IPS-18a (cell line): Measurements from ENCODE around the gene NONO.

ENCODE experiments used
- H3K27ac ChIP-seq: one replicate; pipeline ENCODE4 v1.5.1; 2013; ENCODE audit warnings: low read length
- H3K27me3 ChIP-seq: one replicate; pipeline ENCODE4 v1.6.1; 2013; ENCODE audit warnings: mild to moderate bottlenecking, low read length; ENCODE audit not compliant: control insufficient read depth, insufficient read depth
- H3K36me3 ChIP-seq: one replicate; pipeline ENCODE4 v1.6.1; 2013; ENCODE audit warnings: low read depth, low read length; ENCODE audit not compliant: control insufficient read depth
- H3K4me1 ChIP-seq: one replicate; pipeline ENCODE4 v1.6.1; 2013; ENCODE audit warnings: low read depth, low read length; ENCODE audit not compliant: control insufficient read depth
- H3K4me3 ChIP-seq: one replicate; pipeline ENCODE4 v1.5.1; 2013; ENCODE audit warnings: low read length
- H3K9ac ChIP-seq: one replicate; pipeline ENCODE4 v1.6.1; 2013; ENCODE audit warnings: mild to moderate bottlenecking, low read length, moderate library complexity
- H3K9me3 ChIP-seq: one replicate; pipeline ENCODE4 v1.6.1; 2013; ENCODE audit warnings: low read depth, low read length; ENCODE audit not compliant: control insufficient read depth

Gene NONO, protein sequence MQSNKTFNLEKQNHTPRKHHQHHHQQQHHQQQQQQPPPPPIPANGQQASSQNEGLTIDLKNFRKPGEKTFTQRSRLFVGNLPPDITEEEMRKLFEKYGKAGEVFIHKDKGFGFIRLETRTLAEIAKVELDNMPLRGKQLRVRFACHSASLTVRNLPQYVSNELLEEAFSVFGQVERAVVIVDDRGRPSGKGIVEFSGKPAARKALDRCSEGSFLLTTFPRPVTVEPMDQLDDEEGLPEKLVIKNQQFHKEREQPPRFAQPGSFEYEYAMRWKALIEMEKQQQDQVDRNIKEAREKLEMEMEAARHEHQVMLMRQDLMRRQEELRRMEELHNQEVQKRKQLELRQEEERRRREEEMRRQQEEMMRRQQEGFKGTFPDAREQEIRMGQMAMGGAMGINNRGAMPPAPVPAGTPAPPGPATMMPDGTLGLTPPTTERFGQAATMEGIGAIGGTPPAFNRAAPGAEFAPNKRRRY

GRCh38 chrX:71283403-71284143 lies at the start of gene NONO:
Gene NONO, plus strand, starts transcription at chrX:71283635. Its CDS starts 7,003 bp downstream, at chrX:71290638.
- Histone ChIP-seq H3K4me3 (peak within 1 kb of the TSS; percentile 93), H3K9me3 (peaks cover 11% of the 10 kb centered on the region), H3K4me1 (peaks cover 5% of the 10 kb centered on the region), H3K27ac (peak within 1 kb of the TSS; percentile 80), H3K27me3 (no peaks in the 10 kb centered on the region), H3K36me3 (peaks cover 24% of the 10 kb centered on the region), H3K9ac (peak within 1 kb of the TSS; percentile 97)

DNA sequence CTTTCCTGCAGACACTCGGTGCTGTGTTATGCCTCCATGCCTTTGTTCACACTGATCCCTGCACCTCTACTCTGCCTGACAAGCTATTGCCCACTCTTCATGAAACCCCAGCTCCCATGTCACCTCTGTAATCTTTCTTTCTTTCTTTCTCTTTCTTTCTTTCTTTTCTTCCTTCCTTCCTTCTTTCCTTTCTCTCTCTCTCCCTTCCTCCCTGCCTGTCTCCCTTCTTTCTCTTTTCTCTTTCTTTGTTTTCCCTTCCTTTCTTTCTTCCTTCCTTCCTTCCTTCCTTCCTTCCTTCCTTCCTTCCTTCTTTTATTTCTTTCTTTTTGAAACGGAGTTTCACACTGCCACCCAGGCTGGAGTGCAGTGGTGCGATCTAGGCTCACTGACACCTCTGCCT lies 48.0 kb upstream of the NONO start:
- Histone ChIP-seq H3K4me3 (no peak overlapping the region), H3K36me3 (peaks cover 8% of the 10 kb centered on the region), H3K9ac (no peak overlapping the region), H3K27me3 (no peaks in the 10 kb centered on the region), H3K27ac (no peak overlapping the region), H3K4me1 (no peaks in the 10 kb centered on the region), H3K9me3 (peaks cover 10% of the 10 kb centered on the region)

- Histone ChIP-seq H3K4me1 (no peaks in the 10 kb centered on the region), H3K9me3 (peaks cover 10% of the 10 kb centered on the region), H3K27ac (no peak overlapping the region), H3K27me3 (no peaks in the 10 kb centered on the region), H3K9ac (no peak overlapping the region), H3K36me3 (peaks cover 22% of the 10 kb centered on the region), H3K4me3 (no peak overlapping the region)
Measured at GRCh38 chrX:71236836-71237235, 46.6 kb upstream of the NONO start.

DNA sequence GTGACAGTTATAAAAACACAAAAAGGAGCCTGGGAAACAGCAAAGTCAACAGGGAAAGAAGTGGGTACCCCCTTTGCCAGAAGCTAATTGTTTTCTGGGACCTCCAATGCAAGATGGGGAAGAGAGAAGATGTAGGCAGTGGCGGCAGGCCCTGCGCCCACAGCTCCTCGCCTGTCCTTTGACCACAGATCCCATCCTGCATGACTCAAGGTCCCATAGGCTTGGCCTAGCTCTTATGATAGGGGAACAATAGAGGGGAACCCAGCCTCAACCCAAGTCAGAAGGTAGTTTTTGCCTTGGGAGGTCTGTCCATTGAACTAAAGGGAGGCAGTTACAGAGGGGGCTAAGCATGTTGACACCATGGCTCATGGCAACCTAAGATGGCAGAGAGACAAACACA lies 43.7 kb upstream of the NONO start:
- Histone ChIP-seq H3K36me3 (peaks cover 50% of the 10 kb centered on the region), H3K9me3 (peaks cover 11% of the 10 kb centered on the region), H3K4me1 (no peaks in the 10 kb centered on the region), H3K9ac (no peak overlapping the region), H3K27me3 (no peaks in the 10 kb centered on the region), H3K4me3 (no peak overlapping the region), H3K27ac (no peak overlapping the region)

- H3K27me3 ChIP-seq: no peaks in the 10 kb centered on the region
- H3K9me3 ChIP-seq: peaks cover 13% of the 10 kb centered on the region
- H3K9ac ChIP-seq: no peak overlapping the region
- H3K4me1 ChIP-seq: no peaks in the 10 kb centered on the region
- H3K4me3 ChIP-seq: no peak overlapping the region
- peaks cover 64% of the 10 kb centered on the region for H3K36me3 ChIP-seq
- no peak overlapping the region for H3K27ac ChIP-seq
Measured at GRCh38 chrX:71241301-71241700, 42.1 kb upstream of the NONO start.

DNA sequence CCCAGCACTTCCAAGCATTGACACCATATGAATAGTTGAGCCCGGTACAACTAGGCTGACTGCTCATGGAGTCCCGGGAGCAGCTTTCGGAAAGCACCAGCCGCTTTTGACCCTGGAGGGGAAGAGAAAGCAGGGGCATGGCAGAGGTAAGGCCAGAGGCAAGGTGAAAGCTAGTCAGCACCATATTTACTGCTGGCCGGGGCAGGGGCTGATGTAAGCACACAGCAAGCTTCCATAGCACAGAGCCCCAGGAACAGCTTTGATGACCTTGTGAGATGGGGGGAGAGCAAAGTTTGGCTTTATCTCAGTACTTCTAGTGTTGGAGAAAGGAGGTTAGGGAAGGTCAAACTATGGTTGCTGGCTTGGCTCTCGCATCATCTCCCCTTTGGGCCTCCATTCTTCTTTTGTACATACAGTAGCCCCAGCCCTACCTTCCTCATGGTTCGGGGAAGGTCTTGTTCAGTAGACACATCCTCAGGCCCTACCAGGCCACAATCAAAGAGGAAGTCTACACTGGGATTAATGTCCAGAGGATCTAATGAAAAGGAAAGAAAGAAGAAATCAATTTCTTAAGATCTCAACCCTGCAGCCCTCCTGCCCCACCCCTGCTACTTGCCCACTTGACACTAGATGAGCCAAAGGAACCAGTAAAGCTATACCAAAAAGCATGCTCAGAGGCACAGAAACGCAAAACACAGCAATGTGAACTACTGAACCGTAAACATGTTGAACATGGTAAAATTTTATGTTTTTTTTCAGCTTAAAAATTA lies 38.9 kb upstream of the NONO start:
- no peak overlapping the region for H3K27ac ChIP-seq
- peaks cover 93% of the 10 kb centered on the region for H3K36me3 ChIP-seq
- H3K4me1 ChIP-seq: no peaks in the 10 kb centered on the region
- no peak overlapping the region for H3K4me3 ChIP-seq
- H3K9me3 ChIP-seq: peaks cover 8% of the 10 kb centered on the region
- no peaks in the 10 kb centered on the region for H3K27me3 ChIP-seq
- H3K9ac ChIP-seq: no peak overlapping the region

GRCh38 chrX:71245159-71245558 lies 38.3 kb upstream of the NONO start:
- Histone ChIP-seq H3K27ac (no peak overlapping the region), H3K27me3 (no peaks in the 10 kb centered on the region), H3K4me3 (no peak overlapping the region), H3K9ac (no peak overlapping the region), H3K9me3 (peaks cover 9% of the 10 kb centered on the region), H3K36me3 (peaks cover 93% of the 10 kb centered on the region), H3K4me1 (no peaks in the 10 kb centered on the region)

- Histone ChIP-seq H3K9me3 (peaks cover 19% of the 10 kb centered on the region), H3K27me3 (no peaks in the 10 kb centered on the region), H3K9ac (no peak overlapping the region), H3K36me3 (peaks cover 44% of the 10 kb centered on the region), H3K4me1 (peaks cover 13% of the 10 kb centered on the region), H3K27ac (no peak overlapping the region), H3K4me3 (no peak overlapping the region)
Measured at GRCh38 chrX:71250841-71251240, 32.6 kb upstream of the NONO start.

- H3K9ac ChIP-seq: peak overlapping the region; percentile 31
Measured at GRCh38 chrX:71251466-71251973, 31.9 kb upstream of the NONO start.

GRCh38 chrX:71252221-71252620 lies 31.2 kb upstream of the NONO start:
- H3K4me1 ChIP-seq: peaks cover 14% of the 10 kb centered on the region
- peak overlapping the region; percentile 31 for H3K9ac ChIP-seq
- H3K4me3 ChIP-seq: peak overlapping the region; percentile 71
- peaks cover 34% of the 10 kb centered on the region for H3K36me3 ChIP-seq
- H3K9me3 ChIP-seq: peaks cover 20% of the 10 kb centered on the region
- H3K27me3 ChIP-seq: no peaks in the 10 kb centered on the region
- no peak overlapping the region for H3K27ac ChIP-seq

More at GRCh38 chrX:71251466-71251973, 31.9 kb upstream of the NONO start:
- Histone ChIP-seq H3K4me3 (peak overlapping the region; percentile 71), H3K27ac (no peak overlapping the region), H3K9me3 (peaks cover 20% of the 10 kb centered on the region), H3K4me1 (peaks cover 14% of the 10 kb centered on the region), H3K27me3 (no peaks in the 10 kb centered on the region), H3K36me3 (peaks cover 39% of the 10 kb centered on the region)
